ENCODE data around the gene ARL8B. TPM values are rescaled to one million over a fixed set of nuclear protein-coding genes. Genes with fewer than 3 reads are reported as not detected.

ARL8B gene
- total and polyA plus RNA-seq, 7 donors: 35.1 to 266 (median 141) TPM

DNA sequence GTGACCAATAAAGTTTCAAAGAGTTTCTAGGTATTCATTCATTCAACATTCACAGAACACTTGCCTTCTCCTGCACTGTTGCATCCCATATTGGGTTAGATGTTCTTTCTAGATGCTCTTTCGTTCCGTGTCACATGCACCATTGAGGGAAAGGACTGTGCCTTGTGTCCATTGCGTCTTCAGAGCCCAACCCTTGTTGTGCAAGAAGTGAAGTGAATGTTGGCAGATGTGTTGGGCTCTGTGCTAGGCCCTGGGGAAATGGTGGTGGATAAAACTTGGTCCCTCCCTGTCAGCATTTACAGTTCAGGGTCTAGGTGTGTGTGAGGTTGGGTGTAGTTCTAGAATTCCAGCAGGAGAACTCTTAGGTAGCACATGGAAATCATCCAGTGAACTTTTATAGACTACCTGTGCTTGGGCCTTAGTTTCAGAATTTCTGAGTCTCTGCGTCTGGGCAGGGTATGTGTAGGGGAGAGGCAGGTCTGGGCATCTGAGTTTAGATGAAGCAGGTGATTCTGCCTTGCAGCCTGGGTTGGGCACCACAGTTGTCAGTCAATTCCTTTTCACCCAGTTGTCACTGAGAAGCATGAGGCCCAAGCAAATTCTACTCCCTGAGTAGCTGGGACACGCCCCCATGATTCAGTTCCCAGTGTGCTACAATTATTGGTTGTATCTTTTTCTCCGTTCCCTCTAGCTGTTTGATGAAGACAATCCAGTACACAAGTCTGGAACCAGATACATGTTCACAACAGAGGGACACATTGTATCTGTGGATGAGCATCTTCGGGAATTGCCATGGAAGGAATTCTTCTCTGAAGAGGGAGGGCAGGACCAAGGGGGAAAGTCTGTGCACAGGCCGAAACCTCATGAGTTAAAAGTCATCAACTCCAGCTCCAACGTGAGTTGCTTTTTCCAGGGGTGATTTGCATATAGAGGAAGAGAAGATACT, 90.8 kb downstream of the ARL8B start:
- TF ChIP-seq, protein P1, sequence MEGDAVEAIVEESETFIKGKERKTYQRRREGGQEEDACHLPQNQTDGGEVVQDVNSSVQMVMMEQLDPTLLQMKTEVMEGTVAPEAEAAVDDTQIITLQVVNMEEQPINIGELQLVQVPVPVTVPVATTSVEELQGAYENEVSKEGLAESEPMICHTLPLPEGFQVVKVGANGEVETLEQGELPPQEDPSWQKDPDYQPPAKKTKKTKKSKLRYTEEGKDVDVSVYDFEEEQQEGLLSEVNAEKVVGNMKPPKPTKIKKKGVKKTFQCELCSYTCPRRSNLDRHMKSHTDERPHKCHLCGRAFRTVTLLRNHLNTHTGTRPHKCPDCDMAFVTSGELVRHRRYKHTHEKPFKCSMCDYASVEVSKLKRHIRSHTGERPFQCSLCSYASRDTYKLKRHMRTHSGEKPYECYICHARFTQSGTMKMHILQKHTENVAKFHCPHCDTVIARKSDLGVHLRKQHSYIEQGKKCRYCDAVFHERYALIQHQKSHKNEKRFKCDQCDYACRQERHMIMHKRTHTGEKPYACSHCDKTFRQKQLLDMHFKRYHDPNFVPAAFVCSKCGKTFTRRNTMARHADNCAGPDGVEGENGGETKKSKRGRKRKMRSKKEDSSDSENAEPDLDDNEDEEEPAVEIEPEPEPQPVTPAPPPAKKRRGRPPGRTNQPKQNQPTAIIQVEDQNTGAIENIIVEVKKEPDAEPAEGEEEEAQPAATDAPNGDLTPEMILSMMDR (IDR thresholded peaks at IDR 0.05): no peak
- Histone ChIP-seq H3K27me3 (ENCODE audit: insufficient read depth in 3 of 3, low read length in 2 of 3) (no peaks in the 10 kb centered on the region), H3K4me3 (no peak overlapping the region), H3K36me3 (ENCODE audit: insufficient read depth in 1 of 2, low read depth in 1 of 2) (peaks cover 32 to 100% of the 10 kb centered on the region in 2 donors), H3K4me1 (no peaks in the 10 kb centered on the region), H3K9me3 (no peaks in the 10 kb centered on the region), H3K27ac (no peak overlapping the region)
- DNase-seq: no peak
- ATAC-seq: no peak
- WGBS, 3 donors: 82 to 89% (median 84%) methylated on average over 9 of the region's 9 CpGs
- intact Hi-C loops (cut with DNase I): no loop called here

DNA sequence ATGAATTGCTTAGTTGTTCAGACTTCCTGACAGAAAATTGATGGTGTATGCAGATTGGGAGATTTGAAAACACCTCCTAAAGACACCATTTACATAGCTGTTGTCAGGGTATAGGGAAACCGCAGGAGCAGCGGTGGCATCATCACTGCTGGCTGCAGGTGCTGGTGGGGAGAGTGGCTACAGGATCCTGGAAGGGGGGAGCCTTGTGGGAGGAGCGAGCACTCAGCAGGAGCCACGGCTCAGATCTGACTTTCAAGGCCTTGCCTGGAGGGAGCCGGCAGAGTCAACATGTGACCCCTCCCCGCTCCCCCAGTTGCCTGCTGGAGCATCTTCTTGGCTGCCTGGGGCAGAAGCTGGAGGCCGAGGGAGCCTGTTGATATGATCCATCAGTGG, 91.5 kb downstream of the ARL8B start:
- 66 to 72% (median 66%) methylated on average over 7 of the region's 7 CpGs for WGBS, 3 donors
- TF ChIP-seq, protein P1 (IDR thresholded peaks at IDR 0.05): no peak
- intact Hi-C loops (cut with DNase I): no loop called here
- ATAC-seq (no peak), DNase-seq (no peak)
- Histone ChIP-seq H3K9me3 (no peaks in the 10 kb centered on the region), H3K4me3 (no peak overlapping the region), H3K36me3 (ENCODE audit: insufficient read depth in 1 of 2, low read depth in 1 of 2) (peaks cover 32 to 98% of the 10 kb centered on the region in 2 donors), H3K27me3 (ENCODE audit: insufficient read depth in 3 of 3, low read length in 2 of 3) (no peaks in the 10 kb centered on the region), H3K4me1 (no peaks in the 10 kb centered on the region), H3K27ac (no peak overlapping the region)

DNA sequence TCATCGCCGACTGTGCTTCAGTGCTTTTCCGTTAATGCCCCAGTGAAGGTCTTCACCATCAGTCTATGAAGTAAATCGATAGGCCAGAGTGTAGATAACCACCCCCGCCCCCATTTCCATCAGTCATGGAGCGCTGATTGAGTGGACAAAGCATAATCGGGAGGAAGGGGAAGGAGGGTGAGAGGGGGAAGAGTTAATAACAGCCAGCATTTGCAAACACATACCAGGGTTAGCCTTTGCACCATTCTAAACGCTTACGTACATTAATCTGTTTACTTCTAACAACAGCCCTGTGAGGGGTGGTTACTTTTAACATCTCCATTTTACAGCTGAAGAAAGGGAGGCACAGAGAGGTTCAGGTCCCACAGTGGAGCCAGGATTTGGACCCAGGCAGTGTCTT, 92.3 kb downstream of the ARL8B start:
- DNase-seq (no peak), ATAC-seq (no peak)
- Histone ChIP-seq H3K9me3 (no peaks in the 10 kb centered on the region), H3K27me3 (ENCODE audit: insufficient read depth in 3 of 3, low read length in 2 of 3) (no peaks in the 10 kb centered on the region), H3K27ac (no peak overlapping the region), H3K4me1 (no peaks in the 10 kb centered on the region), H3K36me3 (ENCODE audit: insufficient read depth in 1 of 2, low read depth in 1 of 2) (peaks cover 29 to 98% of the 10 kb centered on the region in 2 donors), H3K4me3 (no peak overlapping the region)
- TF ChIP-seq, protein P1 (IDR thresholded peaks at IDR 0.05): no peak
- WGBS, 3 donors: 77 to 85% (median 81%) methylated on average over 9 of the region's 9 CpGs
- intact Hi-C loops (cut with DNase I): no loop called here

DNA sequence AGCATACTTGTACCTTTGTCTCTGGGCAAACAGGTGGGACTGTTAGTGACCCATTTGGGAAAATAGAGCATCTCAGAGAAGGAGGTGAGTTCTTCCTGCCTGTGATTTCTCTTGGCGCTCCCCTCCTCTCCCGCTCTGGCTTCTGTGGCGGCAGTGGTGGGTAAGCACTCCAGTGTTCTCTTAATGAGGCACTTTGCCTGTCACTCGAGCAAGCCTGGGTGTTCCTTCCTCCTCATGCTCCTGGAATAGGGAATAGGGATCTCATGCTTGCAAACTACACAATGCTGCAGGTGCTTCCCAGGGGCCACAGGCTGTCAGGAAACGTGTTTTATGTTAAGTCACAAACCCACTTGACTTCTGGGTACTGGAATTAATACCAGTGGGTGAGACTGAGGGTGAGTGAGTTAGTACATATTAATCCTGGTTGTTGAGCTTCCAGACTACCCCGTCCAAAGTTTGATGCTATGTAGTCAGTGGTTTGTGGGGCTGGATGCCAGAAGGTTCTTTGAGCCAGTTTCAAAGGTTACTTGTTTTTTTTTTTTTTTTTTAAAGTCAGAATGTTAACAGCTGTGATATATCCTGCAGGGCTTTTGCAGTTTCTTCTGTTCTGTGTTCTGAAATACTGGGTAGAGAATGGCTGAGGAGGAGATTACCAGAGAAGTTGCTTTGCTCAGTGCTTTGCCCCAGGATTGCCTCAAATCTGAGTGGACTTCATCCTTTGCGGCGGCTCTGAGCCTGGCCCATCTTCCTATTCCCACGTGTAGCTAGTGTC, 95.9 kb downstream of the ARL8B start:
- no peak overlapping the region for H3K4me3 ChIP-seq
- no peaks in the 10 kb centered on the region for H3K27me3 ChIP-seq (ENCODE audit: insufficient read depth in 3 of 3, low read length in 2 of 3)
- H3K4me1 ChIP-seq: no peaks in the 10 kb centered on the region
- H3K9me3 ChIP-seq: no peaks in the 10 kb centered on the region
- TF ChIP-seq, protein P1 (IDR thresholded peaks at IDR 0.05): no peak
- WGBS, 3 donors: 57 to 61% (median 60%) methylated on average over 9 of the region's 9 CpGs
- no peak overlapping the region for H3K27ac ChIP-seq
- intact Hi-C loops (cut with DNase I): no loop called here
- ATAC-seq (no peak), DNase-seq (no peak)
- H3K36me3 ChIP-seq (ENCODE audit: insufficient read depth in 1 of 2, low read depth in 1 of 2): peaks cover 19 to 69% of the 10 kb centered on the region in 2 donors
